Loucy (cell line): ENCODE results near the gene RCAN2.

Source experiments
- H2AFZ ChIP-seq: fragments of 200-600 bp; sonication (generic); 2 replicates; pipeline ENCODE4 v1.6.0; 2016; ENCODE audit warnings: antibody characterized with exemption, mild to moderate bottlenecking, low read length, moderate library complexity
- H3F3A ChIP-seq: fragments of 200-600 bp; 2 replicates; pipeline ENCODE4 v1.6.0; 2016; ENCODE audit warnings: antibody characterized with exemption, low read depth, mild to moderate bottlenecking
- H3K27me3 ChIP-seq: fragments of 200-600 bp; sonication (generic); 2 replicates; pipeline ENCODE4 v1.6.1; 2014; ENCODE audit warnings: low read length, mild to moderate bottlenecking; ENCODE audit not compliant: insufficient read depth, poor library complexity, severe bottlenecking
- H3K36me3 ChIP-seq: fragments of 200-600 bp; sonication (generic); 2 replicates; pipeline ENCODE4 v1.6.1; 2016; ENCODE audit warnings: low read length; ENCODE audit not compliant: insufficient read depth
- H3K4me1 ChIP-seq: fragments of 200-600 bp; sonication (generic); 2 replicates; pipeline ENCODE4 v1.5.1; 2014; ENCODE audit warnings: low read length, mild to moderate bottlenecking; ENCODE audit not compliant: insufficient read depth, poor library complexity, severe bottlenecking
- H3K4me2 ChIP-seq: fragments of 200-600 bp; sonication (generic); 2 replicates; pipeline ENCODE4 v1.6.0; 2014; ENCODE audit warnings: antibody characterized with exemption, low read length, low read depth, mild to moderate bottlenecking; ENCODE audit not compliant: poor library complexity, severe bottlenecking
- H3K4me3 ChIP-seq: fragments of 200-600 bp; sonication (generic); 2 replicates; pipeline ENCODE4 v1.5.1; 2014; ENCODE audit warnings: low read length, mild to moderate bottlenecking, mixed read lengths; ENCODE audit not compliant: poor library complexity, severe bottlenecking
- H3K79me2 ChIP-seq: fragments of 200-600 bp; sonication (generic); 2 replicates; pipeline ENCODE4 v1.6.1; 2014; ENCODE audit warnings: low read length; ENCODE audit not compliant: insufficient read depth
- H3K9ac ChIP-seq: fragments of 200-600 bp; sonication (generic); 2 replicates; pipeline ENCODE4 v1.6.0; 2014; ENCODE audit warnings: mild to moderate bottlenecking, low read depth, low read length, moderate library complexity; ENCODE audit not compliant: poor library complexity, severe bottlenecking
- H3K9me2 ChIP-seq: fragments of 200-600 bp; sonication (generic); replicated peaks from 2 replicates; pipeline ENCODE4 v1.6.1; 2016; ENCODE audit warnings: low read depth, low read length, mixed read lengths
- H3K9me3 ChIP-seq: fragments of 200-600 bp; sonication (generic); 2 replicates; pipeline ENCODE4 v1.6.1; 2014; ENCODE audit warnings: mild to moderate bottlenecking, antibody characterized with exemption, low read length, low read depth; ENCODE audit not compliant: insufficient read depth
- H4K20me1 ChIP-seq: fragments of 200-600 bp; sonication (generic); 2 replicates; pipeline ENCODE4 v1.6.0; 2014; ENCODE audit warnings: antibody characterized with exemption, low read length, mild to moderate bottlenecking; ENCODE audit not compliant: insufficient read depth, poor library complexity, severe bottlenecking
- CTCF ChIP-seq: fragments of 200-600 bp; sonication (generic); conservative IDR thresholded peaks from 2 replicates; pipeline ENCODE4 v1.5.1; 2014; ENCODE audit warnings: mild to moderate bottlenecking, antibody characterized with exemption, low read length
- EZH2phosphoT487 ChIP-seq: fragments of 200-600 bp; IDR thresholded peaks from 2 replicates; pipeline ENCODE4 v1.6.1; 2018; ENCODE audit warnings: antibody characterized with exemption, mild to moderate bottlenecking, moderate library complexity, borderline replicate concordance

RCAN2 gene

DNA sequence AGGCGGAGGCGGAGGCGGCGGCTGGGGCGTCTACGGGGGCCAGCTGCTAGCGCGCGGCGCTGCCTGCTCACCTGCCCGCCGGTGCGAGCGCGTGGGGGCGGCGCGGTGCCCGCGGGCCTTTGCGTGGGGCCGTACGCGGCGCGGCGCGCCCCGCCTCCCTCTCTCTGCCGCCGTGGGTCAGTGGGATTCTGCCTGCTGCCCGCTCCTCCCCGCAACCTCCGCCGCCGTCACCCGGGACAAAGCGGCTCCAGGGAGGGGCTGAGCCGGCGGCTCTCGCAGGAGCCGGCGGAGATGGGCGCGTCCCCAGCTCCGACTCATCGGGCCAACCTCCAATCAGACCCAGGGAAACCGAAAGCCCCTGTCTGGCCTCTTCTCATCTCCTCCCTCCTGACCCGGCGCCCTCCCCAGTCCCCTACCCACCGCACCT, at the start of gene RCAN2:
TSS of gene RCAN2 (minus strand) at position 249 of the 427 bp plus-strand sequence.
- Histone ChIP-seq H3K27me3 (no peaks in the 10 kb centered on the region), H3K4me2 (no peak within 1 kb of the TSS), H3K79me2 (no peaks in the 10 kb centered on the region), H3F3A (no peaks in the 10 kb centered on the region), H3K36me3 (no peaks in the 10 kb centered on the region), H3K4me1 (no peaks in the 10 kb centered on the region), H3K9ac (no peak within 1 kb of the TSS), H3K9me3 (no peaks in the 10 kb centered on the region), H2AFZ (no peak within 1 kb of the TSS), H3K4me3 (no peak within 1 kb of the TSS), H4K20me1 (no peaks in the 10 kb centered on the region), H3K9me2 (no peaks in the 10 kb centered on the region)
- TF ChIP-seq CTCF (no peak), EZH2phosphoT487 (no peak)

- Histone ChIP-seq H3K9me3 (no peaks in the 10 kb centered on the region), H3K9me2 (no peaks in the 10 kb centered on the region), H4K20me1 (no peaks in the 10 kb centered on the region), H3K79me2 (no peaks in the 10 kb centered on the region), H2AFZ (no peak overlapping the region), H3K4me2 (no peak overlapping the region), H3K4me1 (no peaks in the 10 kb centered on the region), H3K9ac (no peak overlapping the region), H3K36me3 (no peaks in the 10 kb centered on the region), H3K27me3 (no peaks in the 10 kb centered on the region), H3K4me3 (no peak overlapping the region), H3F3A (no peaks in the 10 kb centered on the region)
- TF ChIP-seq CTCF = no peak
- no peak for TF ChIP-seq EZH2phosphoT487
Measured at GRCh38 chr6:46539866-46540265, 48.6 kb upstream of the RCAN2 start.

DNA sequence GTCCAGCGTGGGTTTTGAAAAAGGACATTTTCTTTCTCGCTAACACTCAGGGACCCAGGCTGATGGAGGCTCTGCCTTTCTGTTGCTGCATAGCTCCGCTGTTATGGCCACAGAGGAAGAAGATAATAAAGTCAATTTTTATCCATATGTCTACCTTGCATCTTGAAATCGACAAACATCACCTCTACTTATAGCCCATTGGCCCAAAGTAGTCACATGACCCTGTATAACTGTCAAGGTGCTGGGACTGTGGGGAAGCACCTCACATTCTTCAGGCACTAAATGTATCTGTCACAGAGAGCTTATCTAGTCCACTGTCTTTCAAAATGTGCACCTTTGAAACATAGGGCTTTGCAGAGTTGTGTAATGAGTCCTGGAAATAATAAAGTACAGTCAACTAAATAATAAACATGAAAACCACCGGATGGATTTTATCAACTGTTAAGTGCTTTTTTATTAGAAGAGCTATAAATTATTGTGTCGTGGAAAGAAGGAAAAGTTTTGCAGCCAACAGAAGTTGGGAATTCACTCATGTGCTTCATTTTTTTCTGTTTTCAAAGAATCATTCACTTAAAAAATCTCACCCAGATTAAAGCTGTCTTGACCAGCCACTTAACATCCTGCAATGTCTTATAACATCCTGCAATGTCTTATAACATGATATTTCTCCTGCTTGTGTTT, 47.7 kb upstream of the RCAN2 start:
- Histone ChIP-seq H3K9ac (no peak overlapping the region), H3K9me2 (no peaks in the 10 kb centered on the region), H3F3A (no peaks in the 10 kb centered on the region), H3K4me1 (no peaks in the 10 kb centered on the region), H3K4me3 (no peak overlapping the region), H3K79me2 (no peaks in the 10 kb centered on the region), H2AFZ (no peak overlapping the region), H3K36me3 (no peaks in the 10 kb centered on the region), H4K20me1 (no peaks in the 10 kb centered on the region), H3K27me3 (no peaks in the 10 kb centered on the region), H3K4me2 (no peak overlapping the region), H3K9me3 (no peaks in the 10 kb centered on the region)
- TF ChIP-seq EZH2phosphoT487 (no peak), CTCF (no peak)
